HG03460 (cell line): ENCODE data around the gene EYA4.

Experiments used
- ATAC-seq: cut with Tn5 transposase; IDR thresholded peaks from one replicate; pipeline ENCODE4 v1.9.1; 2021; ENCODE audit not compliant: unreplicated experiment

The EYA4 gene

GRCh38 chr6:133435065-133435728, 194.0 kb downstream of the EYA4 start:
- no peak for ATAC-seq

GRCh38 chr6:133436652-133437051, 195.5 kb downstream of the EYA4 start:
- no peak for ATAC-seq

- ATAC-seq = no peak
Measured at GRCh38 chr6:133441491-133441890, 200.3 kb downstream of the EYA4 start.

- ATAC-seq = no peak
Measured at GRCh38 chr6:133446789-133447188, 205.6 kb downstream of the EYA4 start.

- no peak for ATAC-seq
Measured at GRCh38 chr6:133447924-133448323, 206.8 kb downstream of the EYA4 start.

- no peak for ATAC-seq
Measured at GRCh38 chr6:133456439-133456838, 215.3 kb downstream of the EYA4 start.

GRCh38 chr6:133456944-133457343, 215.8 kb downstream of the EYA4 start:
- ATAC-seq = no peak

- no peak for ATAC-seq
Measured at GRCh38 chr6:133460101-133460500, 218.9 kb downstream of the EYA4 start.

- no peak for ATAC-seq
Measured at GRCh38 chr6:133463790-133464189, 222.6 kb downstream of the EYA4 start.

- ATAC-seq = no peak
Measured at GRCh38 chr6:133466680-133467079, 225.5 kb downstream of the EYA4 start.

- ATAC-seq = no peak
Measured at GRCh38 chr6:133467231-133467981, 226.2 kb downstream of the EYA4 start.

GRCh38 chr6:133467982-133468380, 226.8 kb downstream of the EYA4 start:
- no peak for ATAC-seq

GRCh38 chr6:133468591-133468990, 227.4 kb downstream of the EYA4 start:
- no peak for ATAC-seq

- ATAC-seq = no peak
Measured at GRCh38 chr6:133474516-133474915, 233.4 kb downstream of the EYA4 start.

- ATAC-seq = no peak
Measured at GRCh38 chr6:133478673-133479072, 237.5 kb downstream of the EYA4 start.

GRCh38 chr6:133487174-133487573, 246.0 kb downstream of the EYA4 start:
- ATAC-seq = no peak

GRCh38 chr6:133495205-133495903, 254.2 kb downstream of the EYA4 start:
- no peak for ATAC-seq

- ATAC-seq = no peak
Measured at GRCh38 chr6:133499662-133500061, 258.5 kb downstream of the EYA4 start.

GRCh38 chr6:133501675-133502270, 260.6 kb downstream of the EYA4 start:
- no peak for ATAC-seq

- no peak for ATAC-seq
Measured at GRCh38 chr6:133502441-133503335, 261.5 kb downstream of the EYA4 start.

GRCh38 chr6:133503336-133503729, 262.2 kb downstream of the EYA4 start:
- ATAC-seq = no peak
